ENCODE data around the gene TTC34.

Gene TTC34

GRCh38 chr1:2801535-2802291 is at the start of gene TTC34:
TTC34 (minus strand) TSS chr1:2801693; CDS start chr1:2800827, 866 bp downstream.
- DNase-seq = peak; percentile 65

GRCh38 chr1:2850502-2850901 is 49.0 kb upstream of the TTC34 start:
- DNase-seq = no peak

- no peak for DNase-seq
Observed at GRCh38 chr1:2848006-2848670, 46.6 kb upstream of the TTC34 start.

GRCh38 chr1:2847086-2847985 is 45.8 kb upstream of the TTC34 start:
- DNase-seq = no peak

- no peak for DNase-seq
Observed at GRCh38 chr1:2845869-2846268, 44.4 kb upstream of the TTC34 start.

GRCh38 chr1:2840036-2840809 is 38.7 kb upstream of the TTC34 start:
- DNase-seq = no peak

GRCh38 chr1:2837823-2838222 is 36.3 kb upstream of the TTC34 start:
- DNase-seq = no peak

- DNase-seq = no peak
Observed at GRCh38 chr1:2837316-2837715, 35.8 kb upstream of the TTC34 start.

- DNase-seq = no peak
Observed at GRCh38 chr1:2836333-2836970, 35.0 kb upstream of the TTC34 start.

GRCh38 chr1:2835650-2836159 is 34.2 kb upstream of the TTC34 start:
- no peak for DNase-seq

GRCh38 chr1:2834741-2835564 is 33.5 kb upstream of the TTC34 start:
- DNase-seq = no peak

GRCh38 chr1:2834146-2834475 is 32.6 kb upstream of the TTC34 start:
- DNase-seq = no peak

GRCh38 chr1:2833454-2834145 is 32.1 kb upstream of the TTC34 start:
- DNase-seq = peak; percentile 35

GRCh38 chr1:2832506-2833453 is 31.3 kb upstream of the TTC34 start:
- DNase-seq = no peak

GRCh38 chr1:2831596-2832212 is 30.2 kb upstream of the TTC34 start:
- no peak for DNase-seq

- DNase-seq = no peak
Observed at GRCh38 chr1:2830761-2831425, 29.4 kb upstream of the TTC34 start.

- DNase-seq = no peak
Observed at GRCh38 chr1:2829846-2830615, 28.5 kb upstream of the TTC34 start.

All from eye (tissue), 1 donor.